Esophagus mucosa (tissue), 1 donor: ENCODE data around the gene REM1. TPM values are rescaled to one million over a fixed set of nuclear protein-coding genes. Genes with fewer than 3 reads are reported as not detected.

Experiments used
- ATAC-seq: fragments of 200-7000 bp; cut with Tn5 transposase; one replicate; pipeline ENCODE4 v1.9.1; 2020
- total RNA-seq: library from RNA; stranded (reverse); gene quantifications from one replicate; pipeline ENCODE4 v1.2.4, GENCODE V29; 2023
- donor health status: DM: yes; HTN: yes; CAD: no.

Gene REM1
- total RNA-seq, 1 donor from 2014 or later: 0.20 TPM

DNA sequence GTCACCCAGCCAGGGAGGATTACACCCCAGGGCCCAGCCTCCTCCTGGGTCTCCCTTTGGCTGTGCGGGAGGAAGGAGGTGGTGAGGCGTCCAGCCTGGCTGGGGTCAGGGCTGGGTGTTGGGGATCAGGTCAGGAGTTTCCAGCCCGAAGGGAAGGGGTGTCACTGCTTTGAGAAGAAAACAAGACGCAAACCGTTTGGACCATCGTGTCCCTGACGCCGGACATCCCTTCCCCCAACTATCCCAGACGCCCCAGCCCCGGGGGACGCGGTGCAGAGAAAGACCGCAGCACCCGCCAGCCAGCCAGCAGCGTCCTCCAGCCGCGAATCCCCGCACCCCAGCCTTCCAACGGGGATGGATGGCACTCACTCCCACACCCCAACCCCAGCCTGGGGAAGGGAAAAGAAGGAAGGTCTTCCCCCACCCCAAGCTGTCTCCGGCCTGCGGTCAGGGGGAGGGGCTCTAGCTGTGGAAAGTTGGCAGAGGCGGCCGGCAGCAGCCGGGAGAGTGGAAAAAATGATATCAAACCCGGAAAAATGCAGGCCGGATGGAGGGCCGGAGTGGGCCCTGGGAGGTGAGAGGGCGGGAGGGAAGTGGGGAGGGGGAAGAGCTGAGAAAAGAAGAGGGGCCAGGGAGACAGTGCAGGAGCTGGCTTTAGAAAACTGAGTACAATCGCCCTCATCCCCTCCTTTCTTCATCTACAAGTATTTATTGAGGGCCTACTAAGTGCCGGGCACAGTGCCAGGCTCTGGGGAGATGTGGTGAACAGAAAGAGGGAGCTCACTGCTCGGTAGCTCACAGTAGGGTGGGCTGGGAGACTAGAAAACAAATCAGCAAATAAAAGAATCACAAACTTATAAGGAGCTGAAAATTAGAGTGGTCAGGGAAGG is 10.6 kb downstream of the REM1 start:
- no peak for ATAC-seq

DNA sequence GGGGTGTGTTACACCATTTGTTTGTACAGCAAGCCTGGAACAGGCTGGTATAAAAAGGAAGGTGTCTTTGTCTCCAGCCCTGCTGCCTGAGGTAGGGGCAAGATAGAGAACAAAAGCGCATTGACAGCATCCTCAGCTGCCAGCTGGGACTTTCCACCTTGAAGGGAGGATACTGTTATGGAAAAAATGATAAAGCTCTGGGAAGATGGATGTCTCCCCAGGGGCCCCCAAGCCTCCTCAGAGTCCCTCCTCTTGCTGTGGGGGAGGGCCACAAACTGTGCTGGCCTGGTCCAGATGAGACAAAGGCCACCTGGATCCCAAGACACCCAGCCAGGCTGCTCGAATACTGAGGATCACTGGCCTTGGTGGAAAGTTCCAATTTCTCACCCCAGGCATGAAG is 13.0 kb downstream of the REM1 start:
- no peak for ATAC-seq

DNA sequence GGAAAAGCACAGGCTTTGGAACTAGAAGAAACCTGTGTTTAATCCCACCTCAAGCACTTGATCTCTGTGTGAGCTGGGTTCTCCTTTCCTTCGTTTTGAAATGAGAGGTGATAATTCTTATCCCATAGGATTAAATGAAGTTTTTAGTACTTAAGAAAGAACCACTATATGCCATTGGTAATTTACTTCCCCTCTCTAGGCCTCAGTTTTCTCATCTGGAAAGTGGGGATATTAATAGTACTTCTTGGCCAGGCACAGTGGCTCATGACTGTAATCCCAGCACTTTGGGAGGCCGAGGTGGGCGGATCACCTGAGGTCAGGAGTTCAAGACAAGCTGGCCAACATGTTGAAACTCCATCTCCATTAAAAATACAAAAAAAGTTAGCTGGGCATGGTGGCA is 14.1 kb downstream of the REM1 start:
- no peak for ATAC-seq

DNA sequence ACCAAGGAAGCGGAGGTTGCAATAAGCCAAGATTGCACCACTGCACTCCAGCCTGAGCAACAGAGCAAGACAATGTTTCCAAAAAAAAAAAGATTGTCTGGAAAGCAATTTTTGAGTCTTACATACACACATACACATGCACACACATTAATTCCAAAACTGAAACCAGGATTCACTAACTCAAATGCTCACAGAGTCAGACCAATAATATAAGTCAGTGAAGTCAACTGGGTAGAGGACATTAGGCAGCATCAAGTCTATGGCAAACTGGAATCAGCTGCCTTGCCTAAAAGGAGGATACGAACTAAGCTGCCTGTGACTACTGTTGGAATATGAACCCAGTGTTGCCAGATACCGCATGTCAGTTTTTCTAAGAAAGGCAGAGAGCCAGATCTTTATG is 15.7 kb downstream of the REM1 start:
- ATAC-seq: no peak

DNA sequence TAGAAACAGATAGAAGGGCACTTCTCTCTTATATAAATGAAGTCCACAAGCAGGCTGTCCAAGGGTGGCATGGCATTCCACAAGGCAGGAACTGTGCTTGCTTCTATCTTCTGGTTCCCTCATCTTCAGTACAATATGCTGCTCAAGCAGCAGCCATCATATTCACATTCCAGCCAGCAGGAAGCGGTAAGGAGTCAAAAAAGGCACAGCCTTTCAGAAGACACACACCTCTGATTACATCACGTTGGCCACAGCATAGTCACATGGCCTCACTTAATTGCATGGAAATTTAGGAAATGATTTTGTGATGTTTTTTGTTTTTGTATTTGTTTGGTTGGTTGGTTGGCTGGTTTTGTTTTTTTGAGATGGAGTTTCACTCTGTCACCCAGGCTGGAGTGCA is 19.0 kb downstream of the REM1 start:
- peak; percentile 50 for ATAC-seq

DNA sequence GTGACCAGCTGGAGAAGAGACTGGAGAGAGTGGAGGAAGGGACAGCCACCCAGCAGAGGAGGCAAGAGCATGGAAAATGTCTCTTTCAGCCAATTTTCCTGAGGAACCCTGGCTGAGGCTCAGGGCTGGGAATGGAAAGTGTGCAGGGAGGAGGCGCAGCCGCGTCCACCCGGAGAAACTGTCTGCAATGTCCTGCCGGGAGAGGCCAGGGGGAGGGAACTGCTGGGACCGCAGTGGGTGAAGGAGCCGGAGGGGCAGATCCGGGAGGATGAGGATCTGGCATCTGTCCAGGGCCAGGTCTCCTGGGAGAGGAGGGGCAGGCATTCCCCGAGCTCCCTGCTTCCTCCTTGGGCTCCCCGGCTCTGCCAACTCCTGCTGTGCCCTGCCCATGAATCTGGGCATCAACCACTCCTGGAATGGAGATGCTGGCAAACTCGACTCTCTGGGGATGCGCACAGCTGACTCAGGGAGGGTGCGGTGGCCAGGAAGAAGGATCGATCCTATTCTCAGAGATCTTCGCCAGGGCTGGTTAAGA is 21.7 kb downstream of the REM1 start:
- ATAC-seq: peak; percentile 22

DNA sequence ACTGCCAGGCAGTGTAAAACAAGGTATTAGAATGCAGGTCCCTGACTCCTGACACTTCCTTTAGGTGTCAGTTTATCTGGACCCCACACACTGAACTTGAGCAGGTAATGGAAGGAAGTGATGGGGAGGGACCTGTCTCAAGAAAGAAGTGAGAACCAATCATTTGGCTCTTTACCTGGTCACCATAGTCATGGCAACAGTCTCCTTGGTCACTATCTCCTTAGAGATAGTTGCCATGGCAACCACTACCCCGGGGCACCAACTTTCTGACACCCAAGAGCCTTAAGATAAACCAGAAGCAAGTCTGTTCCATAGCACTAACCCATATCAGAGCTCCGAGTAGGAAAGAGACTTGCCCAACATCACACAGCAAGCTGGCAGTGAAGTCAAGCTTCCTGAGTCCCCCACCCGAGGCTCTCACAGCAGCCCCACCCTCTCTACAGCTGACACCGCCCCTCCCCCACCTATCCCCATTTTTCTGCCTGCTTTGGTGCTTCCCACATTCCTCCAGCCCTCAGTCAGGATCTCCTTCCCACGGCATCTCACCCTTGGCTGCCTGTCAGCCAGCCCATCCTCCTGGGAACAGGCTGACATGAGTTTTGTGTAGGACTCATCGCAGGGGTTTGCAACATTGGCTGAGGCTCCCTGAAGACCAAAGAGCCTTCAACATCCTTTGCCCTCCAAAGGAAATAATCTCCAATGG is 22.9 kb downstream of the REM1 start:
- ATAC-seq: no peak

DNA sequence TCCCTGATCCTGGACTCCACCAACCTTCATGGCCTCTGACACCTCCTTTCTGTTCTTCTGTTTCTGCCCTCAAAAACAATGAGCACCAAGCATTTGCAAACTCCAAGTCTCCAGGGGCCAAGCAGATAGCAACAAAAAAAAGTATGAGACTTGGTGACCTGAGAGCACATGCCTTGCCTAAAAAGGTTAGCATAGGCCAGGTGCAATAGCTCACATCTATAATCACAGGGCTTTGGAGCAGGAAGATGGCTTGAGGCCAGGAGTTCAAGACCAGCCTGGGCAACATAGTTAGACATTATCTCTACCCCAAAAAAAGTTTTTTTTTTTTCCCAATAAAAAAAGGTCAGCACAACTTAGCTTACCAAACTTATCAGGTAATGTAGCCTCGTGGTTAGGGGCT is 25.4 kb downstream of the REM1 start:
- ATAC-seq: no peak

DNA sequence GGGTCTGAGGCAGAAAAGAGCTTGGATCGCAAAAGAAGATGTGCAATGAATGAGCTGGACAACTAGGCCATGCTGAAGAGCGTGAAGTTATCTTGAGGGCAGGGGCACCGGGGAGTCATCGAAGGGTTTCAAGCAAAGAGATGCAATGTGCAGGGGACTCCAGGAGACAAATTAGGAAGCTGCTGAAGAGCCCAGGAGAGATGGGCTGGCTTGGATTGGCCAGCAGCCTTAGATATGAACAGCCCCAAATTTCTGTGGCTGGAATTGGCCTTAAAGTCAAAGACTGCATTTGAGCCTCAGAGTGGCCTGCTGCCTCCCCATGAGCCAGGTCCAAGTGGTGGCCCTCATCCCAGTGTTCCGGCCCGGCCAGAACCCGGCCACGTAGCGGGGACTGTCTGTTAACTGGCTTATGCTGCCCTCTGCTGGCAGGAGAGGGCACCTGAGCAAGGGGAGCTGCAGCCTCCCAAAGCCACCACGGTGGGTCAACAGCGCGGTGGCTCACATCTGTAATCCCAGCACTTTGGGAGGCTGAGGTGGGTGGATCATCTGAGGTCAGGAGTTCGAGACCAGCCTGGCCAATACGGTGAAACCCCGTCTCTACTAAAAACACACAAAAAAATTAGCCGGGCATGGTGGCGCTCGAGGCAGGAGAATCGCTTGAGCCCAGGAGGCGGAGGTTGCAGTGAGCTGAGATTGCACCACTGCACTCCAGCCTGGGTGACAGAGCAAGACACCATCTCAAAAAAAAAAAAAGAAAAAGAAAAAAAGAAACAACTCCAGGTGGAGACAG is 28.0 kb downstream of the REM1 start:
- ATAC-seq: peak; percentile 89

DNA sequence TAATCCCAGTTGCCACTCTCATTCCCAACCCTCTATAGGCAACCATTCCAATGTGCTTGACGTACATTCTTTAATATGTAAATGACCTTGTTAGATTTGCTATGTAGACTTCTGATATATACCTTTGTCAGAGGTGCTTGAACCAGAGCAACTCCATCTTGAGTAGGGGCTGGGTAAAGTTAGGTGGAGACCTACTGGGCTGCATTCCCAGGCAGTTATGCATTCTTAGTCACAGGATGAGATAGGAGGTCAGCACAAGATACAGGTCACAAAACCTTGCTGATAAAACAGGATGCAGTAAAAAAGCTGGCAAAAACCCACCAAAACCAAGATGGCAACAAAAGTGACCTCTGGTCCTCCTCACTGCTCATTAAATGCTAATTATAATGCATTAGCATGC is 30.8 kb downstream of the REM1 start:
- ATAC-seq: no peak

DNA sequence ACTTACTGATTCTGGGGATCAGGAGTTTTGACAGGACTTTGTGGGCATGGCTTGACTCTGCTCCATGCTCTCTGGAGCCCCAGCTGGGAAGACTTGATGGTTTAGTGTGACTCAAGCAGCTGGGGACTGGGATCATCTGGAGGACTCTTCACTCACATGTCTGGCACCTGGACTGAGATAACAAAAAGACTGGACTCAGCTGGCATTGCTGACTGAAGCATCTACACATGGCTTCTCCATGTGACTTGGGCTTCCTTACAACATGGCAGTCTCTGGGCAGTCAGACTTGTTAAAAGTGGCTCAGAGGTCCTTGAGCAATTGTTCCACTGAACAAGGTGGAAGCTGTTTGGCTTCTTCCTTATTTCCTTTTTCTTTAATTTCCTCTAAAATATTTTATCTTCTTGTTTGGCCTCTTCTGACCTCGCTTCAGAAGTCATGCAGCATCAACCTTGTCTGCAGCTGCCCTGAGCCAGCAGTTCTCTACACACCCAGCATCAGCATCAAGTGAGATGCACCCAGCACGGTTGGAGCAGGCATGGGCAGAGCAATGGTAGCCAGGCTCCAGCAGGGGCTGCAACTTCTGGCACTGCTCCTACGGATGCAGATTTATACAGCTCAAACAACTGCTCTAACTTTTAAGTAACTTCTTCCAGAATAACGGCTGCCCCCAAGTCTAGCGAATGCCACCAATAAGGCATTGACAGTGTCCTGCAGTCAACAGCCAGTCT is 33.6 kb downstream of the REM1 start:
- no peak for ATAC-seq

DNA sequence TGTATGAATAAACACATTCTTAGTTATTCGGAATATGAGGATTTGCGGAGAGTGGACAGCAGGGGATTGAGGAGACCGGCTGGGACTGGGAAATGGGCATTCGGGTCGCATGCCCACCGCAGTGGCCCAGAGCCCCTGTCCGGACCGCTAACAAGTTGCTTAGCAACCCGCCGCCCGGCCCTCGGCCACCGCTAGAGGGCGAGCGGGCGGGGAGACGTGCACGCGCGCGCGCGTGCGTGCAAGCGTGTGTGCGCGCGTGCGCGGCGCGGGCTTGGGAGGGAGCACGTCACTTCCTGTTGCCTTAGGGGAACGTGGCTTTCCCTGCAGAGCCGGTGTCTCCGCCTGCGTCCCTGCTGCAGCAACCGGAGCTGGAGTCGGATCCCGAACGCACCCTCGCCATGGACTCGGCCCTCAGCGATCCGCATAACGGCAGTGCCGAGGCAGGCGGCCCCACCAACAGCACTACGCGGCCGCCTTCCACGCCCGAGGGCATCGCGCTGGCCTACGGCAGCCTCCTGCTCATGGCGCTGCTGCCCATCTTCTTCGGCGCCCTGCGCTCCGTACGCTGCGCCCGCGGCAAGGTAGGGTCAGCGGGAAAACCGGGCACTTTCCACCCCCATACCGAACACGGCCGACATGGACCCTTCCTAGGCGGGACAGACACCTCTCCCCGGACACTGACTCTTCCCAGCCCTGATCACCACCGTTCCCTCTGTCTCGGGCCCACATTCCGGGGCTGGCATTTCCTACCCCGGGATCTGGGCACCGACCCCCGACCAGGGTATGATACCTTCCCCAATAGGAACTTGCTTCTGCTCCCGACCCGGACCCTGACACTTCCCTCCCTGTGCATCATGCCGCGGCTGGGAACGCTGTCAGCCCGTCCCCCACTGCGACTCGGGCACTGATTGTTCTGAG is 39.3 kb downstream of the REM1 start, which contains the start of gene HM13:
HM13 (plus strand) TSS at position 289 of the 918 bp plus-strand sequence; CDS start at position 399, 110 bp downstream.
- peak; percentile 94 for ATAC-seq

DNA sequence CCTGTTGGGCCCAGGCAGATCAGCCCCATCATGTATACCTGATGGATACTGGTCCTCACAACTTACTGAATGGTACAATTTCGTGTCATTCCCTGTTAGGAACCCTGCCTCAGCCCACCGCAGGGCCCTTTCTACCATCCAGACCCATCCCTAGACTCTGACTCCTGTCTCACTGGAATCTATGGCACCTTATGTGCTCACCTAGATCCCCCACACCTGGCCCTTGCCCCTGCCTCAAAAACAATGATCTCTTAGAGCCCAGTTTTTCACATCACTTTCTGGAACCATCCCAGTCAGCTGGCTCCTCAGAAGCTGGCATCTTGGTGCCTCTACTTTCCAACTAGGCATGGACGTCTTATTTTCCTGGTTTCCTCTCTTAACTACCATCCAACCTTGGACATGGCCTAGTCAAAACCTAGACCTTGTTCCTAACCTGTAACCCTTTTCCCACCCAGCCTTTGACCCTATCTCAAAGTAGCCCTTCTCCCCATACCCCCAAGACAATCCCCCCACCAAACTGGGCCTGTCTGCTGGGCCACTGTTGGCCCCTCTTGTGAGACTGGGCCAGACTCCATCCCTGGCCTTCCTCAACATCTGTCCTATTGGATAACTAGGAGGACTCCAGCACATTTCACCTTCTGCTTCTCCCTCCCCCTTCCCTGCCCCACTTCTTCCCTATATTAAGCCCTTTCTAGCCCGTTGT is 40.1 kb downstream of the REM1 start:
- ATAC-seq: no peak

DNA sequence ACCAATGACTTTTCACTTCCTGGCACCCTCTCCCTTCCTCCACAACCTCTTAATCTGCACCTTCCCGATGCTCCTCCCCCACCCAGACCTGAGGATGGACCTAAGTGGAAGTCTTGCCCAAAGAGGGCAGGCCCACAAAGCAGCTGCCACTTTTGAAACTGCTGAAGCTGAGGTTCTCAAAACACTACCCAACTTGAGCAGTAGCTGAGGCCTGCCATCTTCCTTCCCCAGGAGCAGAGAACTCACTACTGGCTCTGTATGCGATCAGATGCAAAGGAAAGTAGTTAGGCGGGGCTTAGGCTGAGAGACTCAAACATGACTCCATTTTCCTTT is 40.7 kb downstream of the REM1 start:
- ATAC-seq: no peak

DNA sequence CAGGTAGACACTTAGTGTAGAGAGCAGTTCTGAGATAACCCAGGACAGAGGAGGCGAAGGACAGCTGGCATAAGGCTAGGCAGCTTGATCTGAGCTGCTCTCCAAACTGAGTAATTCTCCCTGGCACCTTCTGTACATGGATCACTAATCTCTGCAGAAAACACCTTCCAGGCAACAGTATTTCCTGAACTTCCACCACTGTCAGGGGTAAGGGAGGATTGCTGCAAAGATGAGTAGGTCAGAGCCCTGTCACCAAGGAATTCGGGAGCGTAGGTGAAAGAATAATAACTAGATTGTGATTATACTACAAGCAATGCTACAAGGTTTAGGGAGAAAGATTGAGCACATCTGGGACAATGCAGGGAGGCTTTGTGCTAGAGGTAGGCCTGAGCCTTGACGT is 41.1 kb downstream of the REM1 start:
- no peak for ATAC-seq

DNA sequence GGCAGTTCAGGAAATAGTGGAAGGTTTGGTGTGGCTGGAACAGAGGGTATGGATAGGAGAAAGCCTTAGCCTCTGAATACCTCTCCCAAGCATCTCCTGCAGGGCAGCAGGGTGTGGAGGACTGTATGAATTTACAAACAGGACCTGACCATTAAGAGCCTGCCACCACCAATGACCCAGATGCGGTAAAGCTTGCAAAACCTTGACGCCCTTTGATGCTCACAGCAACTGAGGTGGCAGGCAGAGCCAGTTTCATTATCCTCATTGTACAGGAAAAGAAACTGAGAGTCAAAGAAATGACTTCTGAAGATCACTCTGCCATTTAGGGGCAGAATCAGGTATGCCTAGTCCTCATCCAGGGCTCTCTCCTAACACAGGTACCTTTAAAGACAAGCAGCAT is 41.6 kb downstream of the REM1 start:
- ATAC-seq: no peak

DNA sequence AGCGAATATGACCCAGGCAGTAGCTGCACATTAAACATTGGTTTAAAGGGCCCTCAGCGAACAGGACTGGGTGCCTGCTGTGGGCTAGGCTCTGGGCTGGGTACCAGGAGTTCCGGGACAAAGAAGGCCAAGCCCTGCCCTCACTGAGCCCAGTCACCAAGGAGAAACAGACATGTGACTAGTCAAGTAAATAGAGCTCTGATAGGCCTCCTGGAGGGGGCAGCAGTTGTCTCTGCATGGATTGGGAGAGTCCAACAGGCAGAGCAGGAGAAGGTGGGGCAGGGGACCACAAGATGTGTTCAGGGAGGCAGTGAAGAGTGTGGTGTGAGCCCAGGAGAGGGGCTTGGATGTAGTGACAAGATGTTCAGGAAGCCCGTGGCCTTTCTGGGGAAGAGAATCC is 42.3 kb downstream of the REM1 start:
- ATAC-seq: peak; percentile 72

DNA sequence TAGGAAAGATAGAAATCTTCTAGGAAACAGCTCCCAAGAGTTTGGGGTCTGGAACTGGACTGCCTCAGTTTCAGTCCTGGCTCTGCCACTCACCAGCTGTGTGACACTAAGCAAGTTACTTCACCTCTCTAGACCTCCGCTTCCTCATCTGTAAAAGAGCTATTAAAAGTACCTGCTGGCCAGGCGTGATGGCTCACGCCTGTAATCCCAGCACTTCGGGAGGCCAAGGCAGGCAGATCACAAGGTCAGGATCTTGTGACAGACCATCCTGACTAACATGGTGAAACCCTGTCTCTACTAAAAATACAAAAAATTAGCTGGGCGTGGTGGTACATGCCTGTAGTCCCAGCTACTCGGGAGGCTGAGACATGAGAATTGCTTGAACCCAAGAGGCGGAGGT is 46.2 kb downstream of the REM1 start:
- ATAC-seq: peak; percentile 38

DNA sequence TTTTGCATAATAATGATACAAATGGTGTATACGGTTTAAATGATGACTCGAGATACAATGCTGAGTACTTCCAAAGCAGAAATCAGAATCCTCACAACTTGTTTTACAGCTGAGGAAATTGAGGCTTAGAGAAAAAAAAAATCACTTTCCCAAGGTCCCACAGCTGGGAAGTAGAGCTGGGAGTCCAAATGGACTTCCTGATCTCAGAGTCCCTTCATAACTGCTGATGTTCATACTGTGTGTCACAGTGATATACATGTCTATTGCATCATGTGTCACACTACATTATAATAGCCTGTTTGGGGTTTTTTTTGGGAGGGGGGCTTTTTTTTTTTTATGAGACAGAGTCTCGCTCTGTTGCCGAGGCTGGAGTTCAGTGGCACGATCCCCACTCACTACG is 47.6 kb downstream of the REM1 start:
- ATAC-seq: no peak
